HG03097 (cell line): Measurements from ENCODE around the gene DIO3.
"Not testable (repeated sequence)": the region's sequence is repeated elsewhere in the genome, so short reads cannot be mapped to it uniquely, and the experiment has no call there.

Experiments used
- ATAC-seq: cut with Tn5 transposase; IDR thresholded peaks from one replicate; pipeline ENCODE4 v1.9.1; 2021; ENCODE audit not compliant: unreplicated experiment, low FRiP score

DIO3 gene

GRCh38 chr14:101540481-101541462 is 20.5 kb upstream of the DIO3 start:
- ATAC-seq: no peak

- ATAC-seq: no peak
These were observed 18.9 kb upstream of the DIO3 start for GRCh38 chr14:101542391-101542790.

GRCh38 chr14:101543814-101544213 is 17.5 kb upstream of the DIO3 start:
- no peak for ATAC-seq

GRCh38 chr14:101544550-101544949 is 16.7 kb upstream of the DIO3 start:
- ATAC-seq: no peak

GRCh38 chr14:101546706-101547105 is 14.6 kb upstream of the DIO3 start:
- ATAC-seq: no peak

- ATAC-seq: no peak
These were observed 14.1 kb upstream of the DIO3 start for GRCh38 chr14:101547107-101547738.

GRCh38 chr14:101547961-101548669 is 13.2 kb upstream of the DIO3 start:
- no peak for ATAC-seq

- no peak for ATAC-seq
These were observed 12.6 kb upstream of the DIO3 start for GRCh38 chr14:101548710-101549109.

- no peak for ATAC-seq
These were observed 12.1 kb upstream of the DIO3 start for GRCh38 chr14:101549154-101549553.

- ATAC-seq: not testable (repeated sequence)
These were observed 10.9 kb upstream of the DIO3 start for GRCh38 chr14:101550202-101550912.

GRCh38 chr14:101551729-101552595 is 9.3 kb upstream of the DIO3 start:
- no peak for ATAC-seq

- ATAC-seq: no peak
These were observed 8.5 kb upstream of the DIO3 start for GRCh38 chr14:101552786-101553231.

- no peak for ATAC-seq
These were observed 7.9 kb upstream of the DIO3 start for GRCh38 chr14:101553393-101553792.

GRCh38 chr14:101553931-101554330 is 7.4 kb upstream of the DIO3 start:
- ATAC-seq: no peak

- no peak for ATAC-seq
These were observed 6.2 kb upstream of the DIO3 start for GRCh38 chr14:101554991-101555668.

GRCh38 chr14:101555669-101556043 is 5.6 kb upstream of the DIO3 start:
- ATAC-seq: not testable (repeated sequence)

- no peak for ATAC-seq
These were observed 5.2 kb upstream of the DIO3 start for GRCh38 chr14:101556131-101556530.

- ATAC-seq: no peak
These were observed 4.6 kb upstream of the DIO3 start for GRCh38 chr14:101556566-101557320.
